K562 (cell line): ENCODE data around the gene MXI1.

Source experiments
- BRCA1 ChIP-seq, 2 experiments: fragments of 450-650 bp in 1 of 2; sonication (generic) in 1 of 2; formaldehyde crosslinking in 1 of 2; IDR thresholded peaks; 2 replicates each; pipeline versions ENCODE4 v1.5.0 to v1.6.1; 2017 to 2020; ENCODE audit warnings: mild to moderate bottlenecking in 1 of 2, missing genetic modification reagents in 1 of 2
- CREM ChIP-seq: IDR thresholded peaks from 2 replicates; pipeline ENCODE4 v1.6.1; 2014; ENCODE audit warnings: antibody characterized with exemption, low read depth
- CTCF ChIP-seq, 3 experiments: IDR thresholded peaks in 2 of 3; conservative IDR thresholded peaks in 1 of 3; 2 replicates each; pipeline ENCODE4 v1.5.1; 2011 to 2012; ENCODE audit warnings: low read length in 3 of 3, mild to moderate bottlenecking in 3 of 3, control low read depth in 2 of 3, improper control_type of control experiment in 1 of 3, inconsistent platforms in 1 of 3, low read depth in 1 of 3, mixed read lengths in 1 of 3, moderate library complexity in 1 of 3; ENCODE audit not compliant: insufficient read depth in 2 of 3
- HNRNPLL ChIP-seq: fragments of 200-400 bp; formaldehyde crosslinking; IDR thresholded peaks from 2 replicates; pipeline ENCODE4 v1.6.1; 2017; ENCODE audit warnings: low read length, low read depth, mild to moderate bottlenecking; ENCODE audit not compliant: poor library complexity, severe bottlenecking
- MTF1 ChIP-seq: fragments of 250-450 bp; sonication (Bioruptor Pico); IDR thresholded peaks from 2 replicates; pipeline ENCODE4 v1.9.0; 2021; ENCODE audit warnings: moderate library complexity, mild to moderate bottlenecking, inconsistent platforms, borderline replicate concordance
- NFYB ChIP-seq: IDR thresholded peaks from 2 replicates; pipeline ENCODE4 v1.6.1; 2011; ENCODE audit warnings: mild to moderate bottlenecking, moderate library complexity; ENCODE audit not compliant: insufficient read length; ENCODE audit errors: extremely low read depth
- NRF1 ChIP-seq, 2 experiments: fragments of 450-650 bp; IDR thresholded peaks in 1 of 2; conservative IDR thresholded peaks in 1 of 2; 2 replicates each; pipeline ENCODE4 v1.6.1; 2014; ENCODE audit warnings: mild to moderate bottlenecking in 2 of 2
- ZNF696 ChIP-seq: fragments of 250-450 bp; sonication (Bioruptor Pico); conservative IDR thresholded peaks from 2 replicates; pipeline ENCODE4 v1.4.0; 2020; ENCODE audit warnings: mild to moderate bottlenecking, moderate library complexity

GRCh38 chr10:110268971-110269370 lies 61.6 kb downstream of the MXI1 start:
- TF ChIP-seq NRF1 (conservative IDR thresholded peaks at IDR 0.05 in 1 of 2, IDR thresholded peaks at IDR 0.05 in 1 of 2) (no peak), NFYB (no peak), HNRNPLL (no peak), BRCA1 (IDR thresholded peaks at IDR 0.05) (no peak), BRCA1 (CRISPR knock-in tag; IDR thresholded peaks at IDR 0.05) (no peak), CREM (no peak), CTCF (IDR thresholded peaks at IDR 0.05 in 2 of 3, conservative IDR thresholded peaks at IDR 0.05 in 1 of 3; ENCODE audit: insufficient read depth in 2 of 3, low read depth in 1 of 3, low read length in 3 of 3) (no peak), ZNF696 (CRISPR knock-in tag) (no peak), MTF1 (CRISPR knock-in tag) (no peak)
